MM.1S (cell line): ENCODE data around the gene HAGHL.
"Not testable (repeated sequence)": the region's sequence is repeated elsewhere in the genome, so short reads cannot be mapped to it uniquely, and the experiment has no call there.

Experiments used
- DNase-seq: peaks from one replicate; pipeline ENCODE4 v3.0.0-alpha.2; 2015
- H2AFZ ChIP-seq: fragments of 300-600 bp; sonication (generic); 2 replicates; pipeline ENCODE4 v1.6.0; 2016; ENCODE audit warnings: antibody characterized with exemption, low read length
- H3F3A ChIP-seq: fragments of 300-600 bp; sonication (generic); 2 replicates; pipeline ENCODE4 v1.6.1; 2016; ENCODE audit warnings: mild to moderate bottlenecking, antibody characterized with exemption, low read length, moderate library complexity, mixed read lengths; ENCODE audit not compliant: insufficient read depth
- H3K27ac ChIP-seq: fragments of 300-600 bp; sonication (generic); 2 replicates; pipeline ENCODE4 v1.5.1; 2016; ENCODE audit warnings: mild to moderate bottlenecking, low read length
- H3K27me3 ChIP-seq: fragments of 300-600 bp; sonication (generic); replicated peaks from 2 replicates; pipeline ENCODE4 v1.6.0; 2016; ENCODE audit warnings: low read length; ENCODE audit not compliant: insufficient read depth
- H3K36me3 ChIP-seq: fragments of 300-600 bp; sonication (generic); replicated peaks from 2 replicates; pipeline ENCODE4 v1.6.1; 2016; ENCODE audit warnings: mild to moderate bottlenecking, low read length, mixed read lengths; ENCODE audit not compliant: insufficient read depth
- H3K4me1 ChIP-seq: fragments of 300-600 bp; sonication (generic); 2 replicates; pipeline ENCODE4 v1.6.1; 2016; ENCODE audit warnings: low read length, mixed read lengths
- H3K4me2 ChIP-seq: fragments of 300-600 bp; sonication (generic); 2 replicates; pipeline ENCODE4 v1.6.0; 2016; ENCODE audit warnings: low read depth, low read length
- H3K4me3 ChIP-seq: fragments of 300-600 bp; sonication (generic); 2 replicates; pipeline ENCODE4 v1.5.1; 2016; ENCODE audit warnings: low read length, mixed read lengths
- H3K79me2 ChIP-seq: fragments of 300-600 bp; sonication (generic); 2 replicates; pipeline ENCODE4 v1.6.1; 2016; ENCODE audit warnings: mixed run types, low read length, mixed read lengths
- H3K9ac ChIP-seq: fragments of 300-600 bp; sonication (generic); 2 replicates; pipeline ENCODE4 v1.6.1; 2016; ENCODE audit warnings: low read length, mixed read lengths
- H3K9me2 ChIP-seq: fragments of 300-600 bp; sonication (generic); replicated peaks from 2 replicates; pipeline ENCODE4 v1.6.1; 2016; ENCODE audit warnings: mild to moderate bottlenecking, low read length, mixed read lengths; ENCODE audit not compliant: insufficient read depth
- H3K9me3 ChIP-seq: fragments of 300-600 bp; sonication (generic); replicated peaks from 2 replicates; pipeline ENCODE4 v1.6.1; 2016; ENCODE audit warnings: mild to moderate bottlenecking, low read length, mixed read lengths; ENCODE audit not compliant: insufficient read depth
- H4K20me1 ChIP-seq: fragments of 300-600 bp; sonication (generic); 2 replicates; pipeline ENCODE4 v1.6.1; 2016; ENCODE audit warnings: mild to moderate bottlenecking, low read length, moderate library complexity, mixed read lengths; ENCODE audit not compliant: insufficient read depth
- EZH2 ChIP-seq: fragments of 300-600 bp; sonication (generic); optimal IDR thresholded peaks from 2 replicates; pipeline ENCODE3; 2017; ENCODE audit warnings: low read depth, mild to moderate bottlenecking, antibody characterized with exemption, low read length, mixed read lengths
- EZH2phosphoT487 ChIP-seq: fragments of 300-600 bp; sonication (generic); IDR thresholded peaks from 2 replicates; pipeline ENCODE4 v1.6.1; 2018; ENCODE audit warnings: antibody characterized with exemption, low read length
- TF ChIP-seq, protein P1 (sequence below): fragments of 300-600 bp; sonication (generic); IDR thresholded peaks from 2 replicates; pipeline ENCODE4 v1.5.1; 2016; ENCODE audit warnings: antibody characterized with exemption, low read length, mixed read lengths

The HAGHL gene

GRCh38 chr16:740459-740763, 13.5 kb downstream of the HAGHL start:
- peak overlapping the region; percentile 96 for H3K4me3 ChIP-seq
- peaks cover 15% of the 10 kb centered on the region for H3K79me2 ChIP-seq
- DNase-seq, result no peak
- H3K4me1 ChIP-seq, result peaks cover 29% of the 10 kb centered on the region
- no peaks in the 10 kb centered on the region for H3K36me3 ChIP-seq
- no peaks in the 10 kb centered on the region for H3K9me3 ChIP-seq
- peak overlapping the region; percentile 93 for H3K9ac ChIP-seq
- peak overlapping the region; percentile 94 for H3K4me2 ChIP-seq
- peaks cover 19% of the 10 kb centered on the region for H3K27me3 ChIP-seq
- TF ChIP-seq EZH2 (no peak), EZH2phosphoT487 (no peak)
- TF ChIP-seq, protein P1, sequence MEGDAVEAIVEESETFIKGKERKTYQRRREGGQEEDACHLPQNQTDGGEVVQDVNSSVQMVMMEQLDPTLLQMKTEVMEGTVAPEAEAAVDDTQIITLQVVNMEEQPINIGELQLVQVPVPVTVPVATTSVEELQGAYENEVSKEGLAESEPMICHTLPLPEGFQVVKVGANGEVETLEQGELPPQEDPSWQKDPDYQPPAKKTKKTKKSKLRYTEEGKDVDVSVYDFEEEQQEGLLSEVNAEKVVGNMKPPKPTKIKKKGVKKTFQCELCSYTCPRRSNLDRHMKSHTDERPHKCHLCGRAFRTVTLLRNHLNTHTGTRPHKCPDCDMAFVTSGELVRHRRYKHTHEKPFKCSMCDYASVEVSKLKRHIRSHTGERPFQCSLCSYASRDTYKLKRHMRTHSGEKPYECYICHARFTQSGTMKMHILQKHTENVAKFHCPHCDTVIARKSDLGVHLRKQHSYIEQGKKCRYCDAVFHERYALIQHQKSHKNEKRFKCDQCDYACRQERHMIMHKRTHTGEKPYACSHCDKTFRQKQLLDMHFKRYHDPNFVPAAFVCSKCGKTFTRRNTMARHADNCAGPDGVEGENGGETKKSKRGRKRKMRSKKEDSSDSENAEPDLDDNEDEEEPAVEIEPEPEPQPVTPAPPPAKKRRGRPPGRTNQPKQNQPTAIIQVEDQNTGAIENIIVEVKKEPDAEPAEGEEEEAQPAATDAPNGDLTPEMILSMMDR, result no peak
- no peaks in the 10 kb centered on the region for H4K20me1 ChIP-seq
- no peaks in the 10 kb centered on the region for H3K9me2 ChIP-seq
- peak overlapping the region; percentile 98 for H2AFZ ChIP-seq
- no peak overlapping the region for H3K27ac ChIP-seq
- H3F3A ChIP-seq, result peaks cover 18% of the 10 kb centered on the region

- Histone ChIP-seq H3K79me2 (peaks cover 15% of the 10 kb centered on the region), H3K36me3 (no peaks in the 10 kb centered on the region), H3K9ac (peak within 1 kb of the TSS; percentile 93), H3K9me2 (no peaks in the 10 kb centered on the region), H3F3A (peaks cover 13% of the 10 kb centered on the region), H2AFZ (peak within 1 kb of the TSS; percentile 98), H4K20me1 (no peaks in the 10 kb centered on the region), H3K4me2 (peak within 1 kb of the TSS; percentile 94), H3K4me1 (peaks cover 23% of the 10 kb centered on the region), H3K9me3 (no peaks in the 10 kb centered on the region), H3K27ac (no peak within 1 kb of the TSS), H3K27me3 (peaks cover 24% of the 10 kb centered on the region), H3K4me3 (peak within 1 kb of the TSS; percentile 96)
- DNase-seq, result peak; percentile 93
- TF ChIP-seq EZH2, result no peak
- TF ChIP-seq, protein P1, result peak; percentile 86
These were observed 14.0 kb downstream of the HAGHL start, which contains the start of gene CIAO3 for GRCh38 chr16:740764-741505. Gene CIAO3 (minus strand): TSS chr16:740997. CDS start chr16:740985, 12 bp downstream.

GRCh38 chr16:741986-742629, 15.2 kb downstream of the HAGHL start:
- Histone ChIP-seq H3K27ac (no peak overlapping the region), H3K4me3 (no peak overlapping the region), H3K4me1 (peaks cover 12% of the 10 kb centered on the region), H4K20me1 (no peaks in the 10 kb centered on the region), H3F3A (peaks cover 1% of the 10 kb centered on the region; the same call in 1 of the 2 replicates), H3K27me3 (peaks cover 31% of the 10 kb centered on the region), H3K9ac (no peak overlapping the region), H3K79me2 (peaks cover 15% of the 10 kb centered on the region), H2AFZ (no peak overlapping the region), H3K9me3 (no peaks in the 10 kb centered on the region), H3K9me2 (no peaks in the 10 kb centered on the region), H3K36me3 (no peaks in the 10 kb centered on the region), H3K4me2 (no peak overlapping the region)
- no peak for DNase-seq
- TF ChIP-seq EZH2phosphoT487, result no peak
- TF ChIP-seq, protein P1, result no peak
- TF ChIP-seq EZH2, result no peak

GRCh38 chr16:742894-743293, 16.0 kb downstream of the HAGHL start:
- H4K20me1 ChIP-seq, DNase-seq, H3K9me2 ChIP-seq, H3K9ac ChIP-seq, H3K27ac ChIP-seq, H3K4me2 ChIP-seq, H3K4me3 ChIP-seq, H3F3A ChIP-seq, H2AFZ ChIP-seq, H3K36me3 ChIP-seq, H3K9me3 ChIP-seq, H3K4me1 ChIP-seq: not testable (repeated sequence)
- Histone ChIP-seq H3K27me3 (peaks cover 39% of the 10 kb centered on the region), H3K79me2 (peaks cover 15% of the 10 kb centered on the region)
